ENCODE measurements around the gene BNIP2.
A peak's percentile ranks its signal among the peaks of the same experiment; 100 is the strongest.
"Not testable (repeated sequence)": the region's sequence is repeated elsewhere in the genome, so short reads cannot be mapped to it uniquely, and the experiment has no call there.

Gene BNIP2, protein sequence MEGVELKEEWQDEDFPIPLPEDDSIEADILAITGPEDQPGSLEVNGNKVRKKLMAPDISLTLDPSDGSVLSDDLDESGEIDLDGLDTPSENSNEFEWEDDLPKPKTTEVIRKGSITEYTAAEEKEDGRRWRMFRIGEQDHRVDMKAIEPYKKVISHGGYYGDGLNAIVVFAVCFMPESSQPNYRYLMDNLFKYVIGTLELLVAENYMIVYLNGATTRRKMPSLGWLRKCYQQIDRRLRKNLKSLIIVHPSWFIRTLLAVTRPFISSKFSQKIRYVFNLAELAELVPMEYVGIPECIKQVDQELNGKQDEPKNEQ

GRCh38 chr15:59688782-59689625 is at the start of gene BNIP2:
Gene BNIP2, minus strand, starts transcription at chr15:59689320. Its CDS starts 6,863 bp downstream, at chr15:59682457.
- peak; percentile 95 for DNase-seq (ENCODE audit: low spot score)

- no peak for DNase-seq (ENCODE audit: low spot score)
Measured at GRCh38 chr15:59738676-59739075, 49.6 kb upstream of the BNIP2 start.

DNA sequence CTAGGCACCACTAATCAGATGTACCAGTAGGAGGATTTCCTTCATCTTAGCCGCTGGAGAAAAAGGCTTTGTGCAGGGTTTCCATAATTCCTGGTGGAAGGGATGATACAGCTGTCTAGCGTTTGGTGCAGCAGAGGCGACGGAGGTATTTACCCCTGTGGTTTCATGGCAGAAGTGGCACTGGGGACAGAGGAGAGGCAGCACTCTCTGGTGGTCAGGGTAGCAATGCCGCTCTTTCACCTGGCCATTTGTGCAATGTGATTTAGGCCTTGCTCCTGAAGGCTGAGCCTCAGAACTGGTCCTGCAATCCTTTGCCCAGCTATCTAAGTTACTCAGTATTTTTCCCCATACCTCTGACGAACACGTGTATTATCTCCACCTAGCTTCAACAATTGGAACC is 47.1 kb upstream of the BNIP2 start:
- no peak for DNase-seq (ENCODE audit: low spot score)

GRCh38 chr15:59725151-59725486 is 36.0 kb upstream of the BNIP2 start:
- no peak for DNase-seq (ENCODE audit: low spot score)

DNA sequence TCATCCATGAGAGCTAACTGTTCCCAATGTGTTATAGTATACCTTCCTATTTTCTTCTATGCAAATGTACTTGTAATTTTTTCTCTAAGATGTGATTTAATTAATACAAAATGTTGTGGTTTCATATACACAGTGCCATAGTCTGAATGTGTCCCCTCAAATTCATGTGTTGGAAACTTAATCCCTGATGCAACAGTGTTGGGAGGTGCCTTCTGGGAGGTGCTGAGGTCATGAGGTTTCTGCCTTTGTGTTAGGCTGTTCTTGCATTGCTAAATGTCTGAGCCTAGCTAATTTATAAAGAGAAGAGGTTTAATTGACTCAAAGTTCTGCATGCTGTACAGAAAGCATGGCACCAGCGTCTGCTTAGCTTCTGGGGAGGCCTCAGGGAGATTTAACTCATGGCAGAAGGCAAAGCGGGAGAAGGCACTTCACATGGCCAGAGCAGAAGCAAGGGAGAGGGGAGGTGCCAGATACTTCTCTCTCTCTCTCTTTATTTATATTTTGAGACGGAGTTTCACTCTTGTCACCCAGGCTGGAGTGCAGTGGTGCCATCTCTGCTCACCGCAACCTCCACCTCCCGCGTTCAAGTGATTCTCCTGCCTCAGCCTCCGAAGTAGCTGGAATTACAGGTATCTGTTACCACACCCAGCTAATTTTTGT is 34.7 kb upstream of the BNIP2 start:
- DNase-seq (ENCODE audit: low spot score) = no peak

- no peak for DNase-seq (ENCODE audit: low spot score)
Measured at GRCh38 chr15:59722476-59722875, 33.4 kb upstream of the BNIP2 start.

DNA sequence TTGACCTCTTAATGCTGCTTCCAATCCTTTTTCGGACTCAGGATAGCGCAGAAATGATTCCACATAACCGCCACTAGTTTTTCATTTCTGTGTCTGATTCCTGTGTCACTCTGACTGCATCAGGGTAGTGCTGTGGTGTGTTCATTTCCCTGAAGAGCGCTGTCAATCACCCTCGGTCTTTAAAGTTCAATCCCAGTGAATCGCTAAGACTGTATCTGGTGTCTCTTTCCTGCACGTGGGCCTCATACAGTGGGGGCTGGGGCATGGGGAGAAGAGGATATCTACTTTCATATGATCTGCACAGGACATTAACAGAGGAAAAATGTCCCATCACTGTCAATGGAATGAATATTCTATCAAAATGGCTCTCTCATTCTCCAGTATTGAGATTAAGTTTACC is 32.9 kb upstream of the BNIP2 start:
- no peak for DNase-seq (ENCODE audit: low spot score)

GRCh38 chr15:59721411-59721810 is 32.3 kb upstream of the BNIP2 start:
- no peak for DNase-seq (ENCODE audit: low spot score)

GRCh38 chr15:59713177-59713576 is 24.1 kb upstream of the BNIP2 start:
- DNase-seq (ENCODE audit: low spot score) = no peak

- no peak for DNase-seq (ENCODE audit: low spot score)
Measured at GRCh38 chr15:59711451-59712243, 22.5 kb upstream of the BNIP2 start.

DNA sequence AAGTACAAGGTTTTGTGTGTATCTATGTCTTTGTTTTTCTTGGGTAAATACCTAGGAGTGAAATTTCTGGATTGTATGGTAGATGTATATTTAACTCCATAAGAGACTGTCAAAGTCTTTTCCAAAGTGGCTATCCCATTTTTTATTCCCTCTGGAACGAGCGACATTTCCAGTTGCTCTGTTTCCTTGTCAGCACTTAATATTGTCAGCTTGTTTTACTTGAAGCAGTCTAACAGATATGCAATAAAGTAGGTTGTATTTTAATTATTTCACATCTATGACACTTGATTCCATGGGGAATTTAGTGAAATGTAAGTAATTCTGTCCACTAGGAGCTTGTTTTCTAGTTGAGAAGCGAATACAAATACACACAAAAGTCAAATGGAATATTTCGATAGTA is 18.5 kb upstream of the BNIP2 start:
- no peak for DNase-seq (ENCODE audit: low spot score)

GRCh38 chr15:59703979-59704796 is 15.1 kb upstream of the BNIP2 start:
- DNase-seq (ENCODE audit: low spot score) = no peak

DNA sequence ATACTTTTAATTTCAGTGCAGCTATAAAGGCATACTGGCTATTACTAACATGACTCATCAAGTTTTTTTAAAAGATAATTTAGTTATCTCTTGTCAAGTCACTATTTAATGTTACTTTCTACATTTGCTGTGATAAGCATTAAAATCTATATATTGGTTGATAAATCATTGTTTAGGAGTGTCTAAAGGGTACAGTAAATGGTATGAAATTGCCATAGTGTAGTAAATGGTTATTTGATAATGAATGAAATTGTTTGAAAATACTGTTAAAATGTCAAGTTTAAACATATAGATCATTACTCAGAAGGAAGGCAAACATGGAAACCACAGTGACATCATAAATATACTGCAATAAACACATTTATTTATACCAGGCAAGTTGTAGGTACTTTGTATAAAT is 13.2 kb upstream of the BNIP2 start:
- DNase-seq (ENCODE audit: low spot score) = no peak

DNA sequence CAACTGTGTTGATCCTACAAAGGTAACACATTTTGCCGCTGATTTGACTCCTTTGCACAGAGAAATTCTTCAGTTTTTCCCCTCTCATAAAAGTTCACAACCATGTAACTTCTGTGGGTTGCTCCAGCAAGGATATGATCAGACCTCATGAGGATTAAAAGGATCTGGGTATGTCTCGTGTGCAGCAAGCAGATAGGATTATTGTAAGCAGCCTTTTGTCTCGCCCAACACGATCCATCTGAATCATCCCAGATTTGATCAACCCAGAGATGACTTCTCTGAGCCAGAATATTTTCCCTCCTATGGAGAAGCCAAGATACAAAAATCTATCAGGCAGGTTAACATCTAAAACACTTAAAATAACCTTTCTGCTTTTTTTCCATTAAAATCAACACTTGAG is 12.8 kb upstream of the BNIP2 start:
- DNase-seq (ENCODE audit: low spot score) = no peak

- DNase-seq (ENCODE audit: low spot score) = no peak
Measured at GRCh38 chr15:59699810-59700431, 10.8 kb upstream of the BNIP2 start.

GRCh38 chr15:59698065-59698464 is 8.9 kb upstream of the BNIP2 start:
- not testable (repeated sequence) for DNase-seq (ENCODE audit: low spot score)

GRCh38 chr15:59696332-59696731 is 7.2 kb upstream of the BNIP2 start:
- DNase-seq (ENCODE audit: low spot score) = no peak

- DNase-seq (ENCODE audit: low spot score) = no peak
Measured at GRCh38 chr15:59694779-59695178, 5.7 kb upstream of the BNIP2 start.

GRCh38 chr15:59691194-59691805 is 2.2 kb upstream of the BNIP2 start:
- peak; percentile 37 for DNase-seq (ENCODE audit: low spot score)

GRCh38 chr15:59689626-59690236 is 611 bp upstream of the BNIP2 start:
- DNase-seq (ENCODE audit: low spot score) = no peak

Data from germinal center (tissue), 1 donor.